GM12865 (cell line): ENCODE results near the gene EGFR.

Experiments used
- DNase-seq: peaks from one replicate; pipeline ENCODE4 v3.0.0; 2010; ENCODE audit warnings: low read depth
- H3K4me3 ChIP-seq: 2 replicates; pipeline ENCODE4 v1.5.1; 2011; ENCODE audit warnings: mild to moderate bottlenecking, low read depth, low read length, control low read depth
- CTCF ChIP-seq: IDR thresholded peaks from 2 replicates; pipeline ENCODE4 v1.5.1; 2011; ENCODE audit warnings: low read length, control low read depth, low read depth, inconsistent platforms; ENCODE audit not compliant: insufficient read depth; ENCODE audit errors: missing control alignments

Gene EGFR

GRCh38 chr7:55063061-55063460 lies 44.2 kb downstream of the EGFR start:
- no peak for DNase-seq
- no peak overlapping the region for H3K4me3 ChIP-seq
- TF ChIP-seq CTCF, result no peak

- H3K4me3 ChIP-seq, result no peak overlapping the region
- no peak for DNase-seq
- no peak for TF ChIP-seq CTCF
These were observed 44.8 kb downstream of the EGFR start for GRCh38 chr7:55063633-55064032.

GRCh38 chr7:55065079-55065478 lies 46.3 kb downstream of the EGFR start:
- TF ChIP-seq CTCF, result no peak
- no peak overlapping the region for H3K4me3 ChIP-seq
- DNase-seq, result peak; percentile 69

DNA sequence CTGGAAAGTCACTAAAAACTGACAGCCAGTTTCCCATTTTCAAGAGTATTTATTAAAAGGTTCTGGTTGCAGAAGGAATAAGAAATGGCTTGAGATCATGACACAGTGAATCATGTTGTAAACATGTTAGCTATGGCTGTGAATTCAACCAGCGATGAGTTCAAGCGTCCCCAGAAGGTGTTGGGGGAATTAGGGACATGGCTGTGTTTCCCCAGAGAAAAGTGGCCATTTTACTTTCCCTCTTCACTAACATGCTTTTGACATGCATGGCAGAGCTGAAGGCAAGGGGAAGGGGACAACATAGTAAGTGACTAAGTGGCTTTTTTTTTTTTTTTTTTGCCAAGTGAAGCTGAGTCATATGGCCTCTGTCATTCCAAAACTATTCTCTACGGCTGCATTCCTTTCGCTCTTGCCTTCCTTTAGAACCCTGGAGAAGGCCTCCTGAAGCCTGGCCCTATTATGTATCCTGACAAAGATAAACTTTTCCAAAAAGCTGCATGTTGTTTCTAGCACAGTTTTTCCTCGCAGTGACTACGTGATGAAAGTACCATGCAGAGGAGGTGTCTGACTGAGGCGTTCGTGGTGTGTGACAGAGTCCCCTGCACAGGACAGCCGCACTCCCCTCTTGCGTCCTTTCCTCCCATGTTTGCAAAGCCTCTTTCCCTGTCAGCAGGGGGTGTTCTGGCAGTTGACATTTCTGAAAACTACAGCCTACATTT lies 46.9 kb downstream of the EGFR start:
- H3K4me3 ChIP-seq, result no peak overlapping the region
- TF ChIP-seq CTCF, result no peak

DNA sequence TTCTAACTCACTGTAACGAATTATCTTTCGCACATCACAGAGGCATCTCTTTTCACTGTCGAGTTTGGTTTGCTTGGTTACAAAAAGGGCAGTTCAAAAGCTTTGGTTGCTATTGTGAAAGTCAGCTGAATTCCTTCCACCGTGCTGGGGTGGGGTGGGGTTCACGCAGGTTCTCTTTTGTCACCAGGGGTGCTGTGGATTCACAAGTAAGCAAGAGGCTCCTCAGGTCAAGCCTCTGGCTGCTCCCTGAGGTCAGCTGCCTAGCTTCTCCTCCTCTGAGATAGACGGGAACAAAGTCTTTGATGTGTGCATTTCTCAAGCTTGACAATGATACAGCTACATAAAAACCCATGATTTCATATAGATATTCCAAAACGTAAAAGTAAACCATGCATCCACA lies 47.7 kb downstream of the EGFR start:
- no peak for DNase-seq
- no peak overlapping the region for H3K4me3 ChIP-seq
- no peak for TF ChIP-seq CTCF

More for the DNA sequence above, 46.9 kb downstream of the EGFR start:
- peak; percentile 62 for DNase-seq

GRCh38 chr7:55066938-55067337 lies 48.1 kb downstream of the EGFR start:
- TF ChIP-seq CTCF, result no peak
- no peak overlapping the region for H3K4me3 ChIP-seq

GRCh38 chr7:55067748-55068147 lies 48.9 kb downstream of the EGFR start:
- no peak overlapping the region for H3K4me3 ChIP-seq
- no peak for TF ChIP-seq CTCF
- DNase-seq, result no peak

More at GRCh38 chr7:55066938-55067337, 48.1 kb downstream of the EGFR start:
- no peak for DNase-seq
